IMR-90 (cell line): ENCODE data around the gene SRRM1. TPM values are rescaled to one million over a fixed set of nuclear protein-coding genes. Genes with fewer than 3 reads are reported as not detected.

Experiments used
- ATAC-seq: fragments of 200-7000 bp; cut with Tn5 transposase; 2 replicates; pipeline ENCODE4 v1.9.1; 2020; ENCODE audit warnings: low read depth, mild to moderate bottlenecking, moderate library complexity
- BruUV-seq: library from RNA; stranded (reverse); fragments of 400-500 nt; replicated peaks from 2 replicates; lab custom pipeline; 2021; lab: Mats Ljungman, UMichigan
- CTCF ChIA-PET: fragments of 300-600 bp; formaldehyde crosslinking; extraction: SDS; loops from one replicate; lab custom pipeline; 2021; ENCODE audit warnings: antibody characterized with exemption; lab: Yijun Ruan, JAX
- POLR2A ChIA-PET: fragments of 300-600 bp; sonication (Branson Sonifier 250); formaldehyde crosslinking; loops from one replicate; lab custom pipeline; 2022; ENCODE audit warnings: antibody characterized with exemption; ENCODE audit not compliant: unreplicated experiment; lab: Charles Lee
- DNase-seq: peaks from one replicate; pipeline ENCODE4 v3.0.0; 2013
- H2AFZ ChIP-seq: replicated peaks from 2 replicates; pipeline ENCODE3; 2013; ENCODE audit warnings: low read length, mild to moderate bottlenecking; ENCODE audit not compliant: poor library complexity
- H2AK5ac ChIP-seq: 2 replicates; pipeline ENCODE4 v1.6.1; 2013; ENCODE audit warnings: low read depth, low read length, inconsistent platforms
- H2AK9ac ChIP-seq: replicated peaks from 2 replicates; pipeline ENCODE3; 2013; ENCODE audit warnings: mild to moderate bottlenecking, low read depth, low read length, moderate library complexity; ENCODE audit not compliant: poor library complexity
- H2BK120ac ChIP-seq: 2 replicates; pipeline ENCODE4 v1.6.1; 2013; ENCODE audit warnings: low read depth, low read length, inconsistent platforms
- H2BK15ac ChIP-seq: 3 replicates; pipeline ENCODE4 v1.6.1; 2013; ENCODE audit warnings: low read depth, low read length, inconsistent platforms
- H2BK20ac ChIP-seq: 2 replicates; pipeline ENCODE4 v1.6.1; 2013; ENCODE audit warnings: low read depth, mild to moderate bottlenecking, inconsistent platforms, low read length, moderate library complexity
- H2BK5ac ChIP-seq: 2 replicates; pipeline ENCODE4 v1.6.1; 2013; ENCODE audit warnings: mild to moderate bottlenecking, low read depth, low read length, inconsistent platforms; ENCODE audit not compliant: poor library complexity, severe bottlenecking
- H3K14ac ChIP-seq: replicated peaks from 2 replicates; pipeline ENCODE4 v1.6.1; 2013; ENCODE audit warnings: low read depth, low read length, inconsistent platforms
- H3K18ac ChIP-seq: 2 replicates; pipeline ENCODE4 v1.6.1; 2013; ENCODE audit warnings: low read depth, low read length, control low read depth
- H3K23ac ChIP-seq: 2 replicates; pipeline ENCODE4 v1.6.1; 2013; ENCODE audit warnings: low read depth, low read length, inconsistent platforms
- H3K27ac ChIP-seq: 2 replicates; pipeline ENCODE4 v1.5.1; 2013; ENCODE audit warnings: mild to moderate bottlenecking, control low read depth, low read length; ENCODE audit not compliant: insufficient read depth
- H3K27me3 ChIP-seq: 2 replicates; pipeline ENCODE4 v1.6.1; 2013; ENCODE audit warnings: low read length; ENCODE audit not compliant: control insufficient read depth, insufficient read depth
- H3K36me3 ChIP-seq: 2 replicates; pipeline ENCODE4 v1.6.1; 2013; ENCODE audit warnings: low read length, mixed read lengths; ENCODE audit not compliant: control insufficient read depth, insufficient read depth
- H3K4ac ChIP-seq: 2 replicates; pipeline ENCODE4 v1.6.1; 2013; ENCODE audit warnings: low read depth, low read length, inconsistent platforms
- H3K4me1 ChIP-seq: 2 replicates; pipeline ENCODE4 v1.6.1; 2013; ENCODE audit warnings: low read length, mixed read lengths; ENCODE audit not compliant: control insufficient read depth, insufficient read depth
- H3K4me2 ChIP-seq: 2 replicates; pipeline ENCODE4 v1.6.1; 2013; ENCODE audit warnings: low read depth, mild to moderate bottlenecking, control low read depth, low read length, moderate library complexity
- H3K4me3 ChIP-seq: 2 replicates; pipeline ENCODE4 v1.5.1; 2013; ENCODE audit warnings: low read depth, mild to moderate bottlenecking, control low read depth, low read length, moderate library complexity; ENCODE audit not compliant: insufficient read depth
- H3K56ac ChIP-seq: 2 replicates; pipeline ENCODE4 v1.6.1; 2013; ENCODE audit warnings: low read length, inconsistent platforms; ENCODE audit not compliant: insufficient read depth; ENCODE audit errors: extremely low read depth
- H3K79me1 ChIP-seq, 2 experiments: 2 replicates each; pipeline ENCODE4 v1.6.1; 2013; ENCODE audit warnings: low read length in 2 of 2, inconsistent platforms in 1 of 2, low read depth in 1 of 2
- H3K9ac ChIP-seq: 2 replicates; pipeline ENCODE4 v1.6.1; 2013; ENCODE audit warnings: low read depth, low read length, control low read depth
- H3K9me1 ChIP-seq: 2 replicates; pipeline ENCODE4 v1.6.1; 2013; ENCODE audit warnings: low read length, inconsistent platforms; ENCODE audit not compliant: insufficient read depth
- H3K9me3 ChIP-seq: 2 replicates; pipeline ENCODE4 v1.6.1; 2013; ENCODE audit warnings: low read length; ENCODE audit not compliant: control insufficient read depth, insufficient read depth
- H4K20me1 ChIP-seq: 2 replicates; pipeline ENCODE4 v1.6.1; 2013; ENCODE audit warnings: low read length, inconsistent platforms; ENCODE audit not compliant: insufficient read depth
- H4K5ac ChIP-seq: 2 replicates; pipeline ENCODE4 v1.6.1; 2013; ENCODE audit warnings: mild to moderate bottlenecking, low read depth, low read length, control low read depth
- H4K8ac ChIP-seq, 2 experiments: 2 replicates each; pipeline ENCODE4 v1.6.1; 2013; ENCODE audit warnings: low read depth in 2 of 2, low read length in 2 of 2, control low read depth in 1 of 2, inconsistent platforms in 1 of 2
- H4K91ac ChIP-seq: 2 replicates; pipeline ENCODE4 v1.6.1; 2013; ENCODE audit warnings: low read depth, low read length, inconsistent platforms; ENCODE audit not compliant: insufficient read depth
- BHLHE40 ChIP-seq: fragments of 150-350 bp; IDR thresholded peaks from 2 replicates; pipeline ENCODE4 v1.6.1; 2016; ENCODE audit warnings: mild to moderate bottlenecking, low read depth, low read length
- CHD1 ChIP-seq: IDR thresholded peaks from 2 replicates; pipeline ENCODE4 v1.6.1; 2012; ENCODE audit warnings: low read depth, low read length, improper control_type of control experiment
- NFE2L2 ChIP-seq: fragments of 150-350 bp; IDR thresholded peaks from 2 replicates; pipeline ENCODE4 v1.6.1; 2016; ENCODE audit warnings: low read depth, mild to moderate bottlenecking, low read length
- RAD21 ChIP-seq: IDR thresholded peaks from 2 replicates; pipeline ENCODE4 v1.6.1; 2012; ENCODE audit warnings: low read length, improper control_type of control experiment
- RCOR1 ChIP-seq: IDR thresholded peaks from 2 replicates; pipeline ENCODE4 v1.6.1; 2012; ENCODE audit warnings: mild to moderate bottlenecking, low read length, improper control_type of control experiment; ENCODE audit not compliant: insufficient replicate concordance
- RFX5 ChIP-seq: IDR thresholded peaks from 2 replicates; pipeline ENCODE4 v1.8.0; 2012; ENCODE audit warnings: low read depth, mild to moderate bottlenecking, low read length, moderate library complexity
- SMC3 ChIP-seq: fragments of 150-350 bp; IDR thresholded peaks from 2 replicates; pipeline ENCODE4 v1.6.1; 2016; ENCODE audit warnings: low read depth, mild to moderate bottlenecking, antibody characterized with exemption, low read length, moderate library complexity
- WGBS, 2 experiments: methylation state at CpG; one replicate each; pipeline versions ENCODE4 v1.1.5 to v1.1.7; 2013; ENCODE audit warnings: missing lambda C conversion rate in 2 of 2; ENCODE audit not compliant: insufficient read length in 1 of 2; ENCODE audit errors: extremely low coverage in 2 of 2; 5-methylcytosine and 5-hydroxymethylcytosine counted together
- dilution Hi-C: fragments of 300-500 bp; cut with HindIII; formaldehyde crosslinking; loops from one replicate; pipeline ENCODE4 v1.14.3; 2018; ENCODE audit warnings: low sequenced_read_pairs; ENCODE audit not compliant: unreplicated experiment
- in situ Hi-C: fragments of 300-500 bp; cut with MboI; formaldehyde crosslinking; loops from 3 replicates; pipeline ENCODE4 v1.14.3; 2019; ENCODE audit warnings: low sequenced_read_pairs, inconsistent platforms, mixed read lengths
- intact Hi-C: fragments of 100-400 bp; cut with micrococcal nuclease; formaldehyde crosslinking; loops from 2 replicates; pipeline ENCODE4 v1.10.0; 2022
- polyA plus RNA-seq, 3 experiments: library from polyadenylated mRNA; depleted of rRNA; stranded (reverse); fragments of >200 nt; gene quantifications; 2 replicates each; pipeline ENCODE4 v1.2.3, GENCODE V29; 2012; ENCODE audit warnings: low replicate concordance in 1 of 3
- total RNA-seq: library from RNA; depleted of rRNA; stranded (reverse); fragments of >200 nt; gene quantifications from 2 replicates; pipeline ENCODE4 v1.2.3, GENCODE V29; 2012
- TF ChIP-seq, protein P1 (sequence below): fragments of 150-350 bp; IDR thresholded peaks from 2 replicates; pipeline ENCODE4 v1.6.1; 2016; ENCODE audit warnings: low read depth, mild to moderate bottlenecking, low read length, moderate library complexity, borderline replicate concordance

Gene SRRM1
- total and polyA plus RNA-seq, 2 of the 4 experiments (the other 2 are of a cell fraction) = 13.6 to 94.1 TPM

DNA sequence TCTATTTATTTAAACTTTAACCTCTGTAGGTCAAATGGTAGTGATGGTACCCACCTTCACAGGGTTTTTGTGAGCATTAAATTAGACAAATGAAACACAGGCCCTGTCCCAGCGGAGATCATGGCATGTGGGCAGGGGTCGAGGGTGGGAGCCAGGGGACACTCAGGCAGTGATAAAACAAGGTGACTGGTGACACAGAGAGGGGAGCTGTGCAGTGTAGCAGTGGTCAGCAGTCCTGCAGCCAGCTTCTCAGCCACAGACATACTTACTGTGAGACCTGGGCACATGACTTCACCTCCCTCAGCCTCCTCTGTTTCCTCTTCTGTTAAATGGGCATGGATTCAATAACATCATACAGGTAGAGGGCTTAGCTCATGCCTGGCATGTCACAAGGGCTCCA lies 44.9 kb downstream of the SRRM1 start:
- DNase-seq = no peak
- H2BK20ac ChIP-seq = peak overlapping the region; percentile 75
- H2AK9ac ChIP-seq = peak overlapping the region; percentile 52
- H4K91ac ChIP-seq = no peak overlapping the region
- H3K4me3 ChIP-seq = no peak overlapping the region
- in situ Hi-C loops = no loop called here
- H3K23ac ChIP-seq = peak overlapping the region; percentile 46
- ATAC-seq = no peak
- CTCF ChIA-PET = interaction anchor here (0.5 to 3.1 kb wide), 14 partner anchors 12 to 147 kb away, joined by 3 to 24 read pairs (median 4); partner anchors contain the start of gene CLIC4
- WGBS, 2 experiments = no CpG with 5 or more reads among the region's 2 CpGs
- H4K5ac ChIP-seq = no peak overlapping the region
- peak overlapping the region; percentile 32 for H2BK5ac ChIP-seq
- peak overlapping the region; percentile 89 for H3K4ac ChIP-seq
- peak overlapping the region; percentile 68; the same call in 1 of the 2 replicates for H2BK120ac ChIP-seq
- H3K36me3 ChIP-seq = no peaks in the 10 kb centered on the region
- H3K4me2 ChIP-seq = no peak overlapping the region
- H3K9me3 ChIP-seq = no peaks in the 10 kb centered on the region
- no peak overlapping the region for H3K27ac ChIP-seq
- no peaks in the 10 kb centered on the region for H4K20me1 ChIP-seq
- H3K27me3 ChIP-seq = no peaks in the 10 kb centered on the region
- BruUV-seq = no TSS peak
- intact Hi-C loops = loop anchor here (1.0 to 2.0 kb wide), 2 partner anchors 58 to 143 kb away; no protein-coding TSS in a partner anchor
- no peak overlapping the region for H3K18ac ChIP-seq
- 0 out of 4 replicates have a peak overlapping the region, but pooled peaks of 1 of the 2 experiments have one; percentile 39 for H4K8ac ChIP-seq
- peaks cover 7% of the 10 kb centered on the region for H3K4me1 ChIP-seq
- peak overlapping the region; percentile 80 for H2AFZ ChIP-seq
- dilution Hi-C loops = no loop called here
- H3K9me1 ChIP-seq = peaks cover 5% of the 10 kb centered on the region; the same call in 1 of the 2 replicates
- no peak overlapping the region for H3K9ac ChIP-seq
- peak overlapping the region; percentile 91 for H2AK5ac ChIP-seq
- TF ChIP-seq RFX5 (no peak), NFE2L2 (no peak), BHLHE40 (no peak), SMC3 (no peak), CHD1 (no peak), RAD21 (no peak), RCOR1 (no peak)
- TF ChIP-seq, protein P1, sequence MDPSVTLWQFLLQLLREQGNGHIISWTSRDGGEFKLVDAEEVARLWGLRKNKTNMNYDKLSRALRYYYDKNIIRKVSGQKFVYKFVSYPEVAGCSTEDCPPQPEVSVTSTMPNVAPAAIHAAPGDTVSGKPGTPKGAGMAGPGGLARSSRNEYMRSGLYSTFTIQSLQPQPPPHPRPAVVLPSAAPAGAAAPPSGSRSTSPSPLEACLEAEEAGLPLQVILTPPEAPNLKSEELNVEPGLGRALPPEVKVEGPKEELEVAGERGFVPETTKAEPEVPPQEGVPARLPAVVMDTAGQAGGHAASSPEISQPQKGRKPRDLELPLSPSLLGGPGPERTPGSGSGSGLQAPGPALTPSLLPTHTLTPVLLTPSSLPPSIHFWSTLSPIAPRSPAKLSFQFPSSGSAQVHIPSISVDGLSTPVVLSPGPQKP = no peak
- H3K56ac ChIP-seq = no peak overlapping the region
- peaks cover 6 to 18% of the 10 kb centered on the region in 2 experiments; a peak in 3 of 4 replicates for H3K79me1 ChIP-seq
- peak overlapping the region; percentile 64; the same call in 1 of the 2 replicates for H3K14ac ChIP-seq
- peak overlapping the region; percentile 2; the same call in 2 of the 3 replicates for H2BK15ac ChIP-seq
- POLR2A ChIA-PET = no interaction called here
